Heart left ventricle (tissue), 13 donors: Measurements from ENCODE around the gene AURKAIP1.
"Not testable (repeated sequence)": the region's sequence is repeated elsewhere in the genome, so short reads cannot be mapped to it uniquely, and the experiment has no call there.

ENCODE experiments used
- CTCF ChIP-seq, 12 donors: fragments of 200-600 bp; sonication (generic) in 4 of 12; IDR thresholded peaks; one replicate each; pipeline versions ENCODE4 v1.5.0 to v1.8.0; 2018 to 2022; ENCODE audit warnings: antibody characterized with exemption in 12 of 12, mild to moderate bottlenecking in 5 of 12
- POLR2A ChIP-seq, 2 donors: fragments of 450-650 bp; IDR thresholded peaks; one replicate each; pipeline ENCODE4 v1.6.1; 2017; ENCODE audit warnings: antibody characterized with exemption in 2 of 2, mild to moderate bottlenecking in 2 of 2, moderate library complexity in 2 of 2
- donor health status: ischemic (EF 13 %, LVEDD 7.1; RV severe dilation, severe dysfunction).
- donor health status: DM: no; HTN: yes; CAD: no.
- donor health status: DM: no; HTN: no; CAD: no.
- donor health status: ischemic (EF 25% LVEDD 6.9; RV normal size, moderate dysfunction).
- donor health status: ischemic (EF 25% LVEDD 5.7; RV mildly dilated, moderate dysfunction).
- donor health status: ischemic (EF 35%, LVEDD 5.7; RV mildly dilated, moderate dysfunction).
- donor health status: nonischemic (EF 11% LVEDD 7.7; RV severe dilation, severe dysfunction).
- donor health status: DM: yes; HTN: yes; CAD: no.
- donor health status: PGD.
- donor health status: ischemic (EF 29% LVEDD 5.4; RV normal size, mild dysfunction).
- donor health status: nonischemic (EF 23%, LVEDD 6.1; RV moderate dilation, normal function).

- not testable (repeated sequence) for TF ChIP-seq CTCF, POLR2A (IDR thresholded peaks at IDR 0.05)
Measured at GRCh38 chr1:1410238-1410637, 35.2 kb upstream of the AURKAIP1 start.
